Raji (cell line): ENCODE measurements around the gene RPL13A.
A peak's percentile ranks its signal among the peaks of the same experiment; 100 is the strongest.

Experiments used
- POLR2A ChIP-seq: IDR thresholded peaks from 2 replicates; pipeline ENCODE4 v1.6.1; 2011; ENCODE audit warnings: low read depth, low read length, control low read depth; ENCODE audit not compliant: insufficient read depth

Gene RPL13A

DNA sequence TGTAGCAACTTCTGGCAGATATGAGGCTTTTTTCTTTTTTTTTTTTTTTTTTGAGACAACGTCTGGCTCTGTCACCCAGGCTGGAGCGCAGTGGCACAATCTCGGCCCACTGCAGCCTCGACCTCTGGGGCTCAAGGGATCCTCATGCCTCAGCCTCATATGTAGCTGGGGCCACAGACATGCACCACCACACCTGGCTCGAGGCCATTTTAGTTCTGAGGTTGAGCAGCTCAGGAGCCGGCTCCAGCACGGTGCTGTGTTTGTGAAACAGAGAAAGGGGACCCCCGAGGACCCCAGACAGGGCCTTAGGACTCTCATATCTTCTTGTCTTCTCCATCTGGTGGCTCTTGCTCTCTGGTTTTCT is 16.8 kb upstream of the RPL13A start:
- TF ChIP-seq POLR2A = no peak

DNA sequence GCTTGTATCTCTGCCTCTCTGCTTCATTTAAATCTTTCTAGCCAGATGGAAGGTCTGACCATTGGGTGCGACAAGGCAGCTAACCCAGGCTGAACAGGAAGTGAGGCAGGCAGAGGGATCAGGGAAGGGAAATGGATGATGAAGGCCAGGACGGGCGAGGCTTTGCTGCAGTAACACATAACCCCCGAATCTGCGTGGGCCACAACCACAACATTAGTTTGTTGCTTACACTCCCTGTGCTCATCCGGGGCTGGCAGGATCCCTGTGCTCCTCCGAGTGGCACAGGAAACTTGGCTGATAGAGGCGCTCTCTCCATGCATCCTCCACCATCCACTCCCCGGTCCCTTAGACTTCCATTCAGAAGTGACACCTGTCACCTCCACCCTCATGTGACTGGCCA is 14.5 kb upstream of the RPL13A start:
- no peak for TF ChIP-seq POLR2A

DNA sequence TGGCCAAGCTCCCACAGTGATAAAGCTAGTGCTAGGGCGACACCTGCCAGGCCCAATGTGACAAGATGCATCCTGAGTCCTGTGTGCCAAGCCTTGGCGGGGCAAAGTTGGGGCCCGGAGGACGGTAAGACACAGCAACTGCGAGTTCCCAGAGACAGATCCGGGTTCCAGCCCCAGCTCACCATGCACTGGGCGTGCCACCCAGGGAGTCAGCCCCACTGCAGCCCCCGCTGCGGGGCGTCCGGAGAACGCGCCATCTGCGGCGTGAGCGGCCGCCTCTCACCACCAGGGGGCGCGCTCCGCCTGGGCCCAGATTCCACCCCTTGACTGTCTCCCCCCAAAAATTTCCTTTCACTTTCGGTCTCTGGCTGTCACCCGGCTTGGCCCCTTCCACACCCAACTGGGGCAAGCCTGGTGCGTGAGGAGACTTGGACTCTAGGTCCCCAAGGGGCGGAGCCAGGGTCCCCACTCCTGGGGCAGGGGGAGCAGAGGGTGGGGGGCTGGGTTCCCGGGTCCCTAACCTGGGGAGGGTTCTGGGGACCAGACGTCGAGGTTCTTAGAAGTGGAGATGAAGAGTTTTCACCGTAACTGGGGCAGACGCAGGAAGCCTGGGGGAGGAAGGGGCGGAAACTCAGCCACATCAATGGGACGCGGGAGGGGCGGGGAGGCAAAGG is 13.4 kb upstream of the RPL13A start, which contains the start of gene FLT3LG:
Gene FLT3LG, plus strand, starts transcription at position 348 of the 674 bp plus-strand sequence. CDS start 425 bp downstream, outside the sequence.
- TF ChIP-seq POLR2A = peak; percentile 58; the same call in 1 of the 2 replicates

DNA sequence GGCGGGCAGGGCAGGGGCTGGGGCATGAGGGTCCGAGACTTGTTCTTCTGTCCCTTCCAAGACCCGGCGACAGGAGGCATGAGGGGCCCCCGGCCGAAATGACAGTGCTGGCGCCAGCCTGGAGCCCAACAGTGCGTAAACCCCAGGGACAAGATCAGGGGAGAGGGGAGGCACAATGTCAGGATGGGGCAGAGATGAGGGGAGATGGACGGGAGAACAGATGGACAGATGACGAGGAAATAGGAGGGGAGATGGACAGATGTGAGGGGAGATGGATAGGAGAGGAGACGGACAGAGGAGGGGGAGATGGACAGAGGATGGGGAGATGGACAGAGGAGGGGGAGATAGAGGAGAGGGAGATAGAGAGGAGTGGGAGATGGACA is 12.9 kb upstream of the RPL13A start:
- no peak for TF ChIP-seq POLR2A

DNA sequence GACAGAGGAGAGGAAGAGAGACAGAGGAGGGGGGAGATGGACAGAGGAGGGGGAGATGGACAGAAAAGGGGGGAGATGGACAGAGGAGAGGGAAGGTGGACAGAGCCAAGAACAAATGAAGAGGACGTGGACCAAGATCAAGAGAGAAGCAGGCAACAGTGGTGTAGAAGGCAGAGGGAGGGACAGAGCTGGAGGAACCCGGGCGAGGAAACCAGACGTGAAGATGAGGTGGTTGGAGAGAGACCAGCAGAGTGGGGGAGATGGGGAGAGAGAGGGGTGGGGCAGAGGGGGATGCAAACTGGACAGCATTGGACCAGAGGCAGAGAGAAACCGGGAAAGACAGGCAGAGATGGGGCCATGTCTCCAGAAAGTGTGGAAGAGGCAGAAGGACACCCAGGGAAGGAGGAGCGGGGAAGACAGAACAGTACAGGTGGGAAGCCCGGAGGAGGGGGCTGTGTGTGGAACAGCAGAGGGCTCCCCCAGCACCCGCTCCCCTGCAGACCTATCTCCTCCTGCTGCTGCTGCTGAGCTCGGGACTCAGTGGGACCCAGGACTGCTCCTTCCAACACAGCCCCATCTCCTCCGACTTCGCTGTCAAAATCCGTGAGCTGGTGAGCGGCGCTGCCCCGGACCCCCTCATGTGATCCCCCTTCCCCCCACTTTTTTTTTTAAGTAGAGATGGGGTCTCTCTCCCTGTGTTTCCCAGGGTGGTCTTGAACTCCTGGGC is 12.1 kb upstream of the RPL13A start:
- TF ChIP-seq POLR2A = no peak

DNA sequence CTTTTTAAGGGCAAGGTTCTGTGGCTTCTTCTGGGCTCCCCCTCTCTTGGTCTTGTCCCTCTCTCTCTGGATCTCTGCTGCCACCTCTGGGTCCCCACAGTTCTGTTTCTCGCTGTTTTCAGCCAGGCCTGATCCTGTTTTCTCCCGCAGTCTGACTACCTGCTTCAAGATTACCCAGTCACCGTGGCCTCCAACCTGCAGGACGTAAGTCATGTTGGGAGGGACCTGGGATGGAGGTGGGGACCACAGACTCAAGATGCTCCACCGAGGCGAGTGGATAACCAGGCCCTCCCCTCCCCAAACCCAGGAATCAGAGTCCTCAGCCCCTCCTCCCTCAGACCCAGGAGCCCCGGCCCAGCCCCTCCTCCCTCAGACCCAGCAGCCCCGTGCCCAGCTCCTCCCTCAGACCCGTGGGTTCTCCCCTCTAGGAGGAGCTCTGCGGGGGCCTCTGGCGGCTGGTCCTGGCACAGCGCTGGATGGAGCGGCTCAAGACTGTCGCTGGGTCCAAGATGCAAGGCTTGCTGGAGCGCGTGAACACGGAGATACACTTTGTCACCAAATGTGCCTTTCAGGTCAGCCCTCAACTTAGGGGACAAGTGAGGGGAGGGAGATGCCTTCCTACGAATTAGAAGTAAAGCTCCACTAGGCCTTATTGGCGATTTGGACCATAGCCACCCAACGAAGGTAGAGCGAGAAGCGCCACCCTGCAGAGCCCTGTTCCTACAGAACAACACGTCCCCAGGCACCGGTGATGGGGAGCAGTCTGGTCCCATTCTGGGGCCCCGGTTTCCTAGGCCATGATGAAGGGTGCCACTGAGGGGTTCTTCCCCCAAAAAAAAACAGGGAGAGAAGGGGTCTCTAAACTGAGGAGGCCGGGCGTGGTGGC is 11.2 kb upstream of the RPL13A start:
- no peak for TF ChIP-seq POLR2A

DNA sequence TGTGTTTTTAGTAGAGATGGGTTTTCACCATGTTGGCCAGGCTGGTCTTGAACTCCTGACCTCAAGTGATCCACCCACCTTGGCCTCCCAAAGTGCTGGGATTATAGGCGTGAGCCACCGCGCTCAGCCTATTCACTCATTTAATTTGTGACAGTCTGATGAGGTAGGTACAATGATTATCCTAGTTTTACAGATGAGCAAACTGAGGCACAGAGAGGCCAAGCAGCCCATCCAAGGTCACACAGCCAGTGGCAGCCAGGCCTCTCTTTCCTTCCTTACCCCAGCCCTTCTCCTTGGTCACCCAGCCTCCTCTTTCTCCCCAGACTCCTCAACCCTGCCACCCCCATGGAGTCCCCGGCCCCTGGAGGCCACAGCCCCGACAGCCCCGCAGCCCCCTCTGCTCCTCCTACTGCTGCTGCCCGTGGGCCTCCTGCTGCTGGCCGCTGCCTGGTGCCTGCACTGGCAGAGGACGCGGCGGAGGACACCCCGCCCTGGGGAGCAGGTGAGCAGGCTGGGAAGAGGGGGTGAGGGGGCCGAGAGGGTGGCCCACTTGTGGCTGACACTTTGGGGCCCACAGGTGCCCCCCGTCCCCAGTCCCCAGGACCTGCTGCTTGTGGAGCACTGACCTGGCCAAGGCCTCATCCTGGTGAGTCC is 7.3 kb upstream of the RPL13A start:
- no peak for TF ChIP-seq POLR2A

DNA sequence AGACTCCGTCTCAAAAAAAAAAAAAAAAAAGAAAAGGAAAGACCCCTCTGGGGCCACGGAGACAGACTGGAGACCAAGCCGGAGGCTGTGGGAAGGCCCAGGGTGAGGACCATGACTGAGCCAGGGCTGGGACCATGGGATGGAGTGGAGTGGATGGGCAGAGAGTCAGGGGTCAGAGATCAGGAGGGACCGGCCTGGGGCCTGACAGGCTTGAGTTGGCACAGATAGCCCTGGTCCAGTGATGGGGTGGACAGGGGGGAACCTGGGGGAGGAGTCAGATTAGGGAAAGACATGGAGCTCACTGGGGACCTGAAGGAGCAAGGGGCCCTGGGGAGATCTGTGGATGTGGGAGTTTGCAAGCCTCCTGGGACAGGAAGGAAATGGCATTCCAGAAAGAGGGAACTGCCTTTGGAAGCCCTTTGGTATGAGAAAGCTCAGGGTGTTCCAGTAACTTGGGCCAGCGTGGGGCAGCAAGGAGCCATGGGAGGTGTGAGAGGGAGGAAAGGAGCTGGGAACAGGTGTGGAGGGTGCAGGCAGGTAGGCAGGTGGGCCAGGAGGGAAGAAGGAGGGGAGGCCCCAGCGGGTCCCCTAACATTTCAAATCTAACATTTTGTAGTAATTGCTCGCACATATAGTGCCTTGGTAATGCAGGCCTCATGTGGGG is 6.3 kb upstream of the RPL13A start:
- TF ChIP-seq POLR2A = no peak

DNA sequence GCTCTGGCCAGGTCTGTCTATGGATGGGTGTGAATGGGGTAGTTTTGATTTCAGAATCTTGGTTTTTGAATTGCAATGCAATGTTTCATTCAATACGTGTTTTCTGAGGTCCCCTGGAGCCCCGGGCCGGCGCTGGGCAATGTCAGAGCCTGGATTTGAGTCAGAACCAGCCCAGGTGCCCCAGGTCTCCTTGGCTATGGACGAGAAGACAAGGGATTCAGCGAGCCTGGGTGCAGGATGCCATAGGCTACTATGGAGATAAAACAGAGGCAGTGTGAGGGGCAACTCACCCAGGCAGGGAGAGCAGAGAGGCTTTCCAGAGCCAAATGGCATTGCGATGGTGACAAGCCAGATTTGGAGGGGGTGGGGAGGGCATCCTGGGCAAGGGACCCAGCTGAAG is 1.2 kb upstream of the RPL13A start:
- TF ChIP-seq POLR2A = no peak

DNA sequence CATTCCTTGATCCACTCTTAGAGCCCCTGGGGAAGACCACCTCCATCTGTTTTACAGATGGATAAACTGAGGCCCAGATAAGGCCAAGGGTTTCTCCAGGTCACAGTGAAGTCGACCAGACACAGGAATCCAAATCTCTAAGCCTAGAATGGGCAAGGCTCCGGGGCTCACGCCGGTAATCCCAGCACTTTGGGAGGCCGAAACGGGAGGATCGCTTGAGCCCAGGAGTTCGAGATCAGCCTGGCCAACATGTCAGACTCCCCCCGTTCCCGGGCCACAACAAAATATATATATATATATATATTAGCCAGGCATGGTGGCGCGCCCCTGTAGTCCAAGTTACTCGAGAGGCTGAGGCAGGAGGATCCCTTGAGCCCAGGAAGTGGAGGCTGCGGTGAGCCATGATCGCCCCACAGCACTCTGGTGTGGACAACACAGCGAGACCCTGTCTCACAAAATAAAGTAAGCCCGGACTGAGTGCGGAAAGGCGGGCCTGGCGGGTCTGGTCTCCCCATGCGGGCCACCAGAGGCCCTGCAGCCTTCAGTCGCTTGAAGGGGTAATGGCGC is 615 bp upstream of the RPL13A start:
- no peak for TF ChIP-seq POLR2A

DNA sequence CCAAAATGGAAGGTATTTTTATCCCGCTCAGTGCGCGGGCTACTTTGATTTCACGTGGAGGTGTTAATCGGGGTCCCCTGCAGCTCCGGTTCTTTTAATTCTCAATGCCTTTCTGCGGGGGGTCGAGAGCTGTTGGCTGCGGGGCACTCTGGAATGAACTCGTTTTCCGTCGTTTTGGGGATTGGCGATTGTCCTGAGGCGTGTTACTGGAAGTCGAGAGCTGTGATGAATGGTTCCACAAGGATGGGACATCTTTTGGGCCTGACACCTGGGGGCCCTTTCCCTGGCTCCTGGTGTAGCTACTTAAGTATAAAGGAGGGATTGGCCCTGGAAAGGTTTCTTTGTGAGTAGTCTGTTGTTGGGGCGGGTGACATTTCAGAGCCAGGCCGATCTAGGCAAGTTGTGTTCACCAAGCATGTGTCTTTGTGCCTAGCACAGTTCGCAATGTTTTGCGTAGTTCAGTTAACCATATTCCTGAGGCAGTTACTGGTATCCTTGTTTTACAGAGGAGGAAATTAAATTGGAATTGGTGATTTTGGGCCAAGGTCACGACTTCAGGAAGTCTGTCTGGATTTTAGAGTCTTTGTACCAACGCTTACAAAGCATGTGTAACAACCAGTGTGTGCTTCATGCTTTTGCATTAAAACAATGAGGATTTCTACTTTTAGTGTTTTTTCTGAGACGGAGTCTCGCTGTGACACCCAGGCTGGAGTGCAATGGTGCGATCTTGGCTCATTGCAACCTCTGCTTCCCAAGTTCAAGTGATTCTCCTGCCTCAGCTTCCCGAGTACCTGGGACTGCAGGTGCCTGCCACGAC is 846 bp downstream of the RPL13A start:
- no peak for TF ChIP-seq POLR2A

DNA sequence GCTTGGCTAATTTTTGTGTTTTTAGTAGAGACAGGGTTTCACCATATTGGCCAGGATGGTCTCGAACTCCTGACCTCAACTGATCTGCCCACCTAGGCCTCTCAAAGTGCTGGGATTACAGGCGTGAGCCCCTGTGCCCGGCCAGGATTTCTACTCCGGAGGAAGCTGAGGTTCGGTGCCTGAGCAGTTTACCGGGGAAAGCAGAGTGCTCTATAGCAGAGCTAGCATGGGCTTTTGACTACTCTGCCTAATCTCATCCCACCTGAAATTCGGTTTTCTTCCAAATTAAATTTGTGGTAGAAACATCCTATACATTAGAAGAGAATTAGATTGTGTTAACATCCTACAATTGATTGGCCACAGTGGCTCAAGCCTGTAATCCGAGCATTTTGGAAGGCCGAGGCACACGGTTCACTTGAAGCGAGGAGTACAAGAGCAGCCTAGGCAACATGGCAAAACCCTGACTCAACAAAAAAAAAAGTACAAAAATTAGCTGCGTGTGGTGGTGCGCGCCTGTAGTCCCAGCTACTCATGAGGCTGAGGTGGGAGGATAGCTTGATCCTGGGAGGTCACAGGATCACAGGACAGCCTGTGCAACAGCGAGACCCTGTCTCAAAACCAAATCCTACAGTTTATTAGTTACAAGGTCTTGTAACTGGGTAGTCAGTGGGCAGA is 1.6 kb downstream of the RPL13A start:
- TF ChIP-seq POLR2A = no peak

DNA sequence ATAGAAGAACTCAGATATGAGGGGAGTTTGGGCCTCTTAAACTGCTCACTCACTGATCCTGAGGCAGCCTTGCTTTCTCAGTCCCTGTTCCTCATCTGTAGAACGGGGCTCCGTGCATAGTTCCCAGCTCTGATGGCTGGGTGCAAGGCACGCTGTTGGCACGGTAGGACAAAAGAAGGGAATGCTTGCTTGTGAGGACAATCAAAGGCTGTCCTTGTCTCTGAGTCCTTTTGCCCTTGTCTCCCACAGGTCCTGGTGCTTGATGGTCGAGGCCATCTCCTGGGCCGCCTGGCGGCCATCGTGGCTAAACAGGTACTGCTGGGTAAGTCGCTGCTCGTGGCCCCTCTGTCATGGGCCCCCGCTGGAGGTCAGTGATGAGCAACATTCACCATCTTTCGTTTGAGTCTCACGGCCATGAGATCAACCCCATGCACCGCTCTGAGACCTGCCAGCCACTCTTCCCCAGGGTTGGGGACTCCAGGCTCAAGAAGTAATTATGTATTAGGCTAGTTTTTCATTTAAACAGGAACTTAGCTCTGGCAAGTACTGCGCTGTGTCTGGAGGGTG is 2.3 kb downstream of the RPL13A start:
- 0 out of 2 replicates have a peak, but pooled peaks have one; percentile 10 for TF ChIP-seq POLR2A
